ENCODE data around the gene ZNF765. TPM values are rescaled to one million over a fixed set of nuclear protein-coding genes. Genes with fewer than 3 reads are reported as not detected.

Gene ZNF765
- total RNA-seq, 1 experiment from 2014 or later = 15.8 TPM

Other genes starting within 250 kb of the ZNF765 start
- gene ZNF347, start 236.1 kb upstream of the ZNF765 start, total RNA-seq (2014; rRNA removed) = 4.2 and 5.6 TPM in 2 replicates
- gene ZNF665, start 201.8 kb upstream of the ZNF765 start, total RNA-seq (2014; rRNA removed) = 0.11 TPM in 1 of 2 replicates, not detected in the other
- gene ZNF677, start 140.3 kb upstream of the ZNF765 start, total RNA-seq (2014; rRNA removed) = 4.2 and 6.7 TPM in 2 replicates
- gene VN1R2, start 136.9 kb upstream of the ZNF765 start, total RNA-seq (2014; rRNA removed) = not detected in 2 replicates
- not detected in 2 replicates for gene VN1R4, start 127.4 kb upstream of the ZNF765 start, total RNA-seq (2014; rRNA removed)
- 8.5 and 9.8 TPM in 2 replicates for gene ZNF845, start 61.4 kb upstream of the ZNF765 start, total RNA-seq (2014; rRNA removed)
- gene ZNF525, start 29.4 kb upstream of the ZNF765 start, total RNA-seq (2014; rRNA removed) = 7.3 and 8.3 TPM in 2 replicates
- 11.8 and 16.1 TPM in 2 replicates for gene ZNF761, start 36.8 kb downstream of the ZNF765 start, total RNA-seq (2014; rRNA removed)
- gene ZNF813, start 72.6 kb downstream of the ZNF765 start, total RNA-seq (2014; rRNA removed) = 3.5 and 5.7 TPM in 2 replicates
- gene ZNF331, start 143.0 kb downstream of the ZNF765 start, total RNA-seq (2014; rRNA removed) = 12.6 and 16.1 TPM in 2 replicates
- not detected in 2 replicates for gene DPRX, start 236.8 kb downstream of the ZNF765 start, total RNA-seq (2014; rRNA removed)

All from LHCN-M2 (cell line).